ENCODE measurements around the gene GAB1.

The GAB1 gene

GRCh38 chr4:143424276-143424675, 87.6 kb downstream of the GAB1 start:
- no peak for DNase-seq

DNA sequence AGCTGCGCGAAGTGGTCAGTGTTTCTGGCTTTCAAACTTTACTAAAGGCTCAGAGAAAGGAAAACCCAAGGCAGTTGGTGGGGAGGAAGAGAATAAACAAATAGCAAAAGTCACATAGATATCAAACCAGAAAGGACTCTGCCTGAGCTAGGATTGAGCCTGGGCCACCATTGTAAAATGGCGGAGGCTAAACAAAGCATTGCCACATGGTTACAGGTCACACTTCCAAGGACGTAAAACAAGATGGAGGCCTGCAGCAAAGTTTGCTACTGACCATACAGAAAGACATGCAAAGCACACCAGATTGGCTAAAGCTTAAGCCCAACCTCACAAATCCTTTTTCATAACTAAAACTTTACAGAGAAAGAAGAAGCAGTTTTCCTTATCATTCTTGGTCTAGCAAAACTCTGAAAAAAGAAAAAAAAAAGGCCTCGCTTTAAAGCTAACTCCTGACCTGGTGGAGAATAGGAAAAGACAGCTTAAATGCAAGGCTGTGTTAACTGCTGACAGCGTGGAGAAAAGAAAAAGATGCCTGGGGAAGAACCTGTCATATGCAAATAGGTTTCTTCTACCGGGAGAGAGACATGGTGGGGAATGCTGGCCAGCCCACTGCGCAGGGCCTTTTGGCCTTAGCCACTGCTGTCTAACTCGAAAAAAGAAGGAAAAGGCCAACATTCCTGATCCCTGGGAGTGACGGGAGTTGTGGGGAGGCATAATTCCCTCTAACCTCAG, 95.0 kb downstream of the GAB1 start:
- DNase-seq = no peak

DNA sequence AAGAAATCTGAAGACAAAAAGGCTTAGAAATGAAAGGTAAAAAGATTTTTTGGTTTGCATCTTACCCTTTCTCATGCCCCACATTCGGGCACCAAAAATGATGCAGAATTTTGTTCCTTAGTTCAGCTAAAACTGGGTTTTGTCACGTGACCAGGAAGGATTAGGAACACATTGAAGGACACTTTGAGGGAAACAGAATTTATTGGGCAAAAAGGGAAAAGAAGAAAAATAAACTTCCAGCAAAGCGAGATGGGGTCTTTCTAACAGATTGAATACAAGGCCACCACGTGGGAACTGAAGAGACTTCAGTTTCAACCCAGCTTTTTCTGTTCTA, 95.5 kb downstream of the GAB1 start:
- DNase-seq = no peak

- no peak for DNase-seq
Measured at GRCh38 chr4:143433231-143433630, 96.6 kb downstream of the GAB1 start.

DNA sequence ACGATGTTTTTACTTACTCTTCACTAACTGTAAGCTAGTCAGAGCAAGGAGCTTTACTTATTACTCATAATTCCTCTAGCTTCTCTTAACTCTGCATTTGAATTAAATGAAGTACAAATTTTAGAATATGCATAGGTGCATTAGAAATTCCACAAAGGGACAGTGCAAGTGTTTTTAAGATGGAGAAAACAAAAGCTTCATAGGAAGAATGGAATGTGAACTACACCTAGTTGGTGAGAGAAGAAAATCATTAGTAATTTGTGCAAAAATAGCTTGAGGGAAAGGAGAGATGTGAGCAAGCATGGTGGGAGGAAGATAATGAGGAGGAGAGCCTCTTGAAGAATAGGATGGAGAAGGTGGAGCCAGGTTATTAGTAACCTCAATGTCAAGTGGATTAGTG, 99.3 kb downstream of the GAB1 start:
- no peak for DNase-seq

- DNase-seq = no peak
Measured at GRCh38 chr4:143437476-143437875, 100.8 kb downstream of the GAB1 start.

GRCh38 chr4:143437937-143438336, 101.3 kb downstream of the GAB1 start:
- no peak for DNase-seq

GRCh38 chr4:143438710-143439109, 102.0 kb downstream of the GAB1 start:
- no peak for DNase-seq

- DNase-seq = no peak
Measured at GRCh38 chr4:143441109-143441508, 104.4 kb downstream of the GAB1 start.

DNA sequence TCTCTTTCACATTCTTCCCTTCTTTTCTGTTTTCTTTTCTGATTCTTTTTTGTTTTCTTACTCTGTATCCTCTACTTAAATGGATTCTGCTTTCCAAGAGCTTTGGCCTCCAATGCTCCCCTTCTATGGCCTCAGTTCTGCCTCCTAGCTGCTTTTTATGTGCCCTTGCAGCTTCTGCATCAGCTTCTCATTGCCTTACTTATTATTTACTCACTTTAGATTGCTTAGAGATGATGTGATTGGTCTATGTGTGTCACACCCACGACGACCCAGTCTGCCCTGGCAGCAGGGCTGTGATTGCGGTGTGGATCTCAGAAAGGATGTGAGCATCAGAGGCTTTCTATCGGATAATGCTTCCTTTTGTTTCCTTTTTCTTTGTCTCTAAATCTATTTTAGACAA, 105.0 kb downstream of the GAB1 start:
- no peak for DNase-seq

DNA sequence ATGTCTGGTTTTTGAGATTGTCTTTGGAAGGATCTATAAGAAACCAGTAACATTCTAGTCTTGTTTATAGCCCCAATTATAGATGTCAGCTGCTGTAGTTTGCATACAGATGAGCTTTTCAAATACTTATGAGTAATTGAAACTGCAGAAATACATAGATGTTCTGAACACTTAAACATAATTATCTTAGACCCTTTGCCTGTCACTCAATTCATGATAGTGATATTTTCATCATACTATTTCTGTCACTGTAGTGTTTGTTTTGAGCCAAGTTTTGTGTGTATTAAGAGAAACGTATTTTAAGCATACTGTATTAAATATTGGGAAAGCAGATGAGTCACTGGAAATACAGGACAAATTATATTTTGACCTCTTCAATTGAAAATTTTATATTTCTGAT, 107.1 kb downstream of the GAB1 start:
- DNase-seq = peak; percentile 13

GRCh38 chr4:143451186-143451585, 114.5 kb downstream of the GAB1 start:
- DNase-seq = no peak

DNA sequence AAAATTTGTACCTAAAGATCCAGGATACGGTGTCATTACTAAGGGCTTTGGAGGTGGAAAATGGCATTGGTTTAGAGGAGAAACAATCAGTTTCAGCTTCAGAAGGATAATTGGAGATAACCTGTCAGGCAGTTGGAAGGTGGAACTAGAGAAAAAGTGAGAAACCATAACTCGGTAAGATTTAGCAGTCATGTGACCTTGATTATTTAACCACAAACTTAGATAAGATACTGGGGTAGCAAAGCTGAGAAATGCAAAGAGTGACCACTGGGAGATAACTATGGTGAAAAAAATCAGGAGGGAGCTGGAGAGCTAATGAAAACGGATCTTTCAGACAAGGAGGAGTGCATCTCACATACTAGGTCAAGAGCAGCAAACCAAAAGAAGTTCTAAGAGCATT, 118.5 kb downstream of the GAB1 start:
- DNase-seq = no peak

- DNase-seq = no peak
Measured at GRCh38 chr4:143458966-143459365, 122.3 kb downstream of the GAB1 start.

- DNase-seq = no peak
Measured at GRCh38 chr4:143473334-143474126, 136.9 kb downstream of the GAB1 start.

GRCh38 chr4:143477487-143477886, 140.8 kb downstream of the GAB1 start:
- no peak for DNase-seq

DNA sequence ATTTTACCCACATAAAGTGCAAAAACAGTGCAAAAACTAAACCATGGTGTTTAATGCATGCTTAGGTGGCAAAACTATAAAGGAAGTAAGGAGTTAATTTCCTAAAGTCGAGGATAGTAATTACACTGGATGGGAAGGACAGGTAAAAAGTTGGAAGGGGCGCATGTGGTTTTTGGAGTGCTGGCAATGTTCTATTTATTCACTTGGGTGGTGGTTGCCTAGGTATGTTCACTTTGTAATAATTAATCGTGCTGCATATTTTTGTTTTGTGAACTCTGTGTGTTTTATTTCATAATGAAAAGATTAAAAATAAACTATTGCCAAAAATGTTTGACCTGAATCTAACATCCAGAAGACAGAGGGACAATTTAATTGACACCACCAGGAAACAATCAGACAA, 144.7 kb downstream of the GAB1 start:
- no peak for DNase-seq

GRCh38 chr4:143482840-143483239, 146.2 kb downstream of the GAB1 start:
- DNase-seq = peak; percentile 13

DNA sequence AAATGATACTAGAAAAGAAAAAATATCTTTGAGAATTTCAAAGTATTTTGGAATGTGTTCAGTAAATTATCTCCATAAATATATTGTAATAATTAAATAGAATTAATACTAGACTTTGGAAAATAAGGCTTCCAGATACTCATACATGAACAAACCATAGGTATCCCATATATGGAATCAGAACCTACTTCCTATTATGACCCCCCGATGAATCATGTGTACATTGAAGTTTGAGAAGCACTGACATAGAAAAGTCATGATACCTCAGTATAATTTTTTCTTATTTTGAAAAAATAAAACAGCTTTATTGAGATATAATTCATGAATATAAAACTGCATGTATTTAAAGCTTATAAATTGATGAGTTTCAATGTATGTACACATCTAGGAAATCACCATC, 149.6 kb downstream of the GAB1 start:
- DNase-seq = no peak

DNA sequence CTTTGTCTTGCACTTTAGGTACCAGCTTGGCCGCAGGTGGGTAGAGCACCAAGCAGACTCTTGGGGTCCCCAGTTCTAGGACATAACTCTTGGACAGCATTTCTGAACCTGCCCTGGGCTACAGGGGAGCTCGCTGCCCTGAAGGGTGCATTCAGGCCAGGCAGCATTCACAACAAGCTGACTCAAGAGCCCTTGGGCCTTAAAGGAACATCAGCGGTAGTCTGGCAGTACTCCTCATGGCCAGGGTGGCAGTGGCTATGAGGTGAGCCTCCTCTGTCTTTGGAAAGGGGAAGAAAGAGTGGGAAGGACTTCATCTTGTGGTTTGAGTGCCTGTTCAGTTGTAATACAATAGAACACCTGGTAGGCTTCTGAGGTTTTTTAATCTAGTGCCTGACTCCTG, 152.0 kb downstream of the GAB1 start:
- no peak for DNase-seq

DNA sequence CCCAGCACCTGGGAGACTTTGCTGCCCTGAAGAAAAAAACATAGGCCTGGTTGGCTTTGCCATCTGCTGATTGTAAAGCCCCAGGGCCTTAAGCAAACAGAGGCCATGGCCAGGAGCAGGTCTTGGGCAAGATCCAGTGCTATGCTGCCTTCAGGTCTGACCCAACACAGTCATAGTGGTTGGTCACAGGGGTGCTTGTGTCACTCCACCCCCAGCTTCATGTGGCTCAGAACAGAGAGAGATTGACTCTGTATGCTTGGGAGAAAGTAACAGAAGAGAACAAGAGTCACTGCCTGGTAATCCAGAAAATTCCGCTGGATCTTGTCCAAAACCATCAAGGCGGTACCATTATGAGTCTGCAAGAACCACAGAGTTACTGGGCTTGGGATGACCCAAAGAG, 152.4 kb downstream of the GAB1 start:
- DNase-seq = no peak

DNA sequence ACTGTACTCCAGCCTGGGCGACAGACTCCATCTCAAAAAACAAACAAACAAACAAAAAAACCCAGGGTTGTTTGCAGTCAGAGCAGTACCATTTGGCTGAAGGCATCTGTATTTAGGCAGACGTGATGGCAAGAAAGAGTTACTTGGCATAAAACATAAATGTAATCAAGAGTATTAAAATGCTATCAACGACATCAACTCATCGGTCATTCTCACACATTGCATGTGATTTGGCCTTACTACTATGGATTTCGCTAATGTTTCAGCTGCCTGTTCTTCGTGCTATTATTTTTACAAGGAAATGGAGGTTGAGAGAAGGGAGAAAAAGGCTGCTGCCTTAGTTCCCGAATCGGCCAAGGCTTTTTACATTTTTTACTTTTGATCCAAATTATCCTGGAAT, 161.3 kb downstream of the GAB1 start:
- DNase-seq = no peak

DNA sequence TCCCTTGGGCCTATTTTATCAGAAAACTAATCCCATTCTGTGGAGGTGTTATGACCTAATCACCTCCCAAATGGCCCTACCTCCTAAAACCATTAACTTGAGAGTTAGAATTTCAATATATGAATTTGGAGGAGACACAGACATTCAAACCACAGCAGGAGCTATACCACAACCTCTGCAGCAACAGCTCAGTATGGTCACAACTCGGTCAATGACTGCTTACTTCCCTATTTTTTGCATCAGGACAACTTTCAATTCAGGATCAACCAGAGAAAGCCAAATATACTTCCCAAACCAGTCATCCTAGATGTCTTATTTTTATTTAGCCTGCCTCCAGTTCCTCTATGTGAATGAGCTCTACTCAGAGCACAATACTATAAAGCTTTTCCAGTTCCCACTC, 165.6 kb downstream of the GAB1 start:
- DNase-seq = no peak

DNA sequence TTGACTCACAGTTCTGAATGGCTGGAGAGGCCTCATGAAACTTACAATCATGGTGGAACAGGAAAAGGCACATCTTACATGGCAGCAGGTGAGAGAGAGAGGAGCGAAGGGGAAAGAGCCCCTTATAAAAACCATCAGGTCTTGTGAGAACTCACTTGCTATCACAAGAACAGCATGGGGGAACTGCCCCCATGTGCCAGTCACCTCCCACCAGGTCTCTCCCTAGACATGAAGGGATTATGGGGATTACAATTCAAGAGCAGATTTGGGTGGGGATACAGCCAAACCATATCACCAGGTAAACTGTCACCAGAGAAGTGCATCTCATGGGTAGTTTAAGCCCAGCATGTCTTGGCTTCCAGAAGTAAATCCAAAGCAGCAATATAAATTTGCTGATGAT, 169.4 kb downstream of the GAB1 start:
- no peak for DNase-seq

DNA sequence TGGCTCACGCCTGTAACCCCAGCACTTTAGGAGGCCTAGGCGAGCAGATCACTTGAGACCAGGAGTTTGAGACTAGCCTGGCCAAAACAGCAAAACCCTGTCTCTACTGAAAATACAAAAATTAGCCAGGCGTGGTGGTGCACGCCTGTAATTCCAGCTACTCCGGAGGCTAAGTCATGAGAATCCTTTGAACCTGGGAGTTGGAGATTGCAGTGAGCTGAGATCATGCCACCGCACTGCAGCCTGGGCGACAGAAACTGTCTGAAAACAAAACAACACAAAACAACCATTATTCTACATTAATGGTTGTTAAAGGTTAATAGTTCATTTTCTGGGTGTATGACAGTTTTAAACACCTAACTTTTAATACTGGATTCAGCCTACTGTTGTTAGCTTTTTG, 175.2 kb downstream of the GAB1 start:
- DNase-seq = no peak
